NOMO-1 treated with DMSO at 0.1 percent for 48 hours (cell line): ENCODE results near the gene SP6.

ENCODE experiments used
- DNase-seq: peaks from one replicate; lab custom pipeline; 2025; ENCODE audit not compliant: unreplicated experiment; lab: John Stamatoyannopoulos, UW

Gene SP6

GRCh38 chr17:47879776-47880454, 29.0 kb upstream of the SP6 start:
- DNase-seq: no peak

- no peak for DNase-seq
These were observed 28.1 kb upstream of the SP6 start for GRCh38 chr17:47879028-47879585.

GRCh38 chr17:47878203-47879027, 27.5 kb upstream of the SP6 start:
- no peak for DNase-seq

GRCh38 chr17:47877368-47878034, 26.5 kb upstream of the SP6 start:
- no peak for DNase-seq

- no peak for DNase-seq
These were observed 24.3 kb upstream of the SP6 start for GRCh38 chr17:47875011-47875985.

- peak; percentile 35 for DNase-seq
These were observed 22.5 kb upstream of the SP6 start for GRCh38 chr17:47873200-47874090.

GRCh38 chr17:47872651-47873161, 21.7 kb upstream of the SP6 start:
- no peak for DNase-seq

GRCh38 chr17:47872019-47872650, 21.2 kb upstream of the SP6 start:
- peak; percentile 24 for DNase-seq

- DNase-seq: no peak
These were observed 20.1 kb upstream of the SP6 start for GRCh38 chr17:47871048-47871447.

GRCh38 chr17:47870056-47870455, 19.1 kb upstream of the SP6 start:
- DNase-seq: no peak

- DNase-seq: no peak
These were observed 18.2 kb upstream of the SP6 start for GRCh38 chr17:47869114-47869513.

GRCh38 chr17:47867813-47868533, 17.0 kb upstream of the SP6 start:
- DNase-seq: no peak

GRCh38 chr17:47866941-47867340, 16.0 kb upstream of the SP6 start:
- DNase-seq: no peak

GRCh38 chr17:47864791-47865216, 13.8 kb upstream of the SP6 start:
- peak; percentile 81 for DNase-seq

- DNase-seq: no peak
These were observed 11.9 kb upstream of the SP6 start for GRCh38 chr17:47862621-47863440.

- no peak for DNase-seq
These were observed 9.4 kb upstream of the SP6 start for GRCh38 chr17:47860386-47860785.
